ENCODE measurements around the gene OR2L8.

GRCh38 chr1:247908766-247909165, 39.9 kb upstream of the OR2L8 start:
- TF ChIP-seq CTCF (IDR thresholded peaks at IDR 0.05; ENCODE audit: low read depth, low read length, poor library complexity, severe bottlenecking): no peak
- no peak for TF ChIP-seq EZH2phosphoT487 (IDR thresholded peaks at IDR 0.05; ENCODE audit: borderline replicate concordance, low read length)
